DMS 273 (cell line): ENCODE results near the gene KHK.

ENCODE experiments used
- DNase-seq: peaks from one replicate; lab custom pipeline; 2025; ENCODE audit not compliant: unreplicated experiment; lab: John Stamatoyannopoulos, UW

KHK gene

DNA sequence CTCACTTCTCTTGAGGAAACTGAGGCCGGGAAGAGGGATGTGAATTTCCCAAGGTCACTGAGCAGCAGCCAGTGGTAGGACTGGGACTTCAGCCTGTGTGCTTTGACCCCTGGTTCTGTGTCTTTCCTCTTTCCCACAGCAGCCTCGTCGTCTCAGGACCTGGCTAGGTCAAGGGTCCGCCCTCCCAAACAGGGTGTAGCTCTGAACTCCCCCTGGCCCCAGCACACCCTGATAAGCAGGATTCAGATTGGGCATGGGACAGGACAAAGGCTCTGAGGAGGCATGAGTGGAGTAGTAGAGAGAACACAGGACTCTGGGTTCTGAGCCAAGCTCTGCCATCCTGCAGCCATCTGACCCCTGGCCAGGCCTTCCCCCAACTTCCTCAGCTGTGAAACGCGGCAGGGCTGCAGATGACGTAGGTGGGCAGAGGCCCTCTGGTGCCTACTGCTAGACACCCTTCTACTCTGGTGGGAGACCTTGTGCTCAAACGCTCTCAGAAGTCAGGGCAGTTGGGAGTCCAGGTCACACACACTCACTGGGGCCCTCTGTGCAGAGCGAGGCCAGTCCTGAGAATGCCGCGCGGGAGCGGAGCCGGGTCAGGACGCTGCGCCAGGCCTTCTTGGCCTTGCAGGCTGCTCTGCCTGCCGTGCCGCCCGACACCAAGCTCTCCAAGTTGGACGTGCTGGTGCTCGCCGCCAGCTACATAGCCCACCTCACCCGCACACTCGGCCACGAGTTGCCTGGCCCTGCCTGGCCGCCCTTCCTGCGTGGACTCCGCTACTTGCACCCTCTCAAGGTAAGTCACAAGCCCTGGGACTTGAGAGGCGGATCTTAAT lies 63.2 kb downstream of the KHK start:
- DNase-seq: no peak
